Measurements from ENCODE around the gene KLHL21. TPM values are rescaled to one million over a fixed set of nuclear protein-coding genes. Genes with fewer than 3 reads are reported as not detected.

KLHL21 gene
- total and polyA plus RNA-seq, 10 of the 15 experiments (the other 5 are each of a cell fraction or from before 2014, with no cell fraction given) = 0.76 to 12.2 (median 5.2) TPM

DNA sequence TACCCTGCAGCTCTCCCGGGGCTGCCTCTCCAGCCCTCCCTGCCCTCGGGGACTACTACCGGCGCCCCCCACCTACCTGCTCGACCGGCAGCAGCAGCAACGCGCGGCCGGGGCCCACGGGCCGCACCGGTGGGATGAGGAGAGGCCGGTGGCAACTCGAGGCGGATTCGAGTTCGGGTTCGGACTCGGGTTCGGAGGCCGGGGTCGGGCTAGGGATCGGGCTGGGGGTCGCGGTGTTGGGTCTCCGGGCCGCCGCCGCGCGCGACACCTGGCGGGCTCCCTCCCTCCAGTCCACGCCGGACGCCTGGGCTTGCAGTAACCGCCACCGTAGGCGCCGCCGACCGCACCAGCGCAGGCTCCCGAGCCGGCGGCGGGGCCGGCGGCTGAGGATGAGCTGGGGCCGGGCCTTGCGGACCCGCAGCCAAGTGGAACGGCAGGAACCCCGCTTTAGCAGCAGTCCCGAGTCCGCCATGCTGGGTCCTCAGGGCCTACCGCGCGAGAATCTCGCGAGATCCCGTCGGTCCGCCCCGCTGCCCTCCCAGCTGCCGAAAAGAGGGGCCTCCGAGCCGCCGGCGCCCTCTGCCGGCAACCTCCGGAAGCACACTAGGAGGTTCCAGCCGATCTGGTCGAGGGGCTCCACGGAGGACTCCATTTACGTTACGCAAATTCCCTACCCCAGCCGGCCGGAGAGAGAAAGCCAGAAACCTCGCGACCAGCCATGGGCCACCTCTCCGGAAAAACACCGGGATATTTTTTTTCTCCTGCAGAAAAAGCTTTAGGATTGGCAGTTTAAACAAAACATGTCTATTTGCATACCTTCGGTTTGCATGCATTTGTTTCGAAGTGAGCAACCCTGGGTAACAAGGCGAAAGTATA is 48.4 kb downstream of the KLHL21 start, which contains the start of gene NOL9 (continued):
- TF ChIP-seq, protein P1, sequence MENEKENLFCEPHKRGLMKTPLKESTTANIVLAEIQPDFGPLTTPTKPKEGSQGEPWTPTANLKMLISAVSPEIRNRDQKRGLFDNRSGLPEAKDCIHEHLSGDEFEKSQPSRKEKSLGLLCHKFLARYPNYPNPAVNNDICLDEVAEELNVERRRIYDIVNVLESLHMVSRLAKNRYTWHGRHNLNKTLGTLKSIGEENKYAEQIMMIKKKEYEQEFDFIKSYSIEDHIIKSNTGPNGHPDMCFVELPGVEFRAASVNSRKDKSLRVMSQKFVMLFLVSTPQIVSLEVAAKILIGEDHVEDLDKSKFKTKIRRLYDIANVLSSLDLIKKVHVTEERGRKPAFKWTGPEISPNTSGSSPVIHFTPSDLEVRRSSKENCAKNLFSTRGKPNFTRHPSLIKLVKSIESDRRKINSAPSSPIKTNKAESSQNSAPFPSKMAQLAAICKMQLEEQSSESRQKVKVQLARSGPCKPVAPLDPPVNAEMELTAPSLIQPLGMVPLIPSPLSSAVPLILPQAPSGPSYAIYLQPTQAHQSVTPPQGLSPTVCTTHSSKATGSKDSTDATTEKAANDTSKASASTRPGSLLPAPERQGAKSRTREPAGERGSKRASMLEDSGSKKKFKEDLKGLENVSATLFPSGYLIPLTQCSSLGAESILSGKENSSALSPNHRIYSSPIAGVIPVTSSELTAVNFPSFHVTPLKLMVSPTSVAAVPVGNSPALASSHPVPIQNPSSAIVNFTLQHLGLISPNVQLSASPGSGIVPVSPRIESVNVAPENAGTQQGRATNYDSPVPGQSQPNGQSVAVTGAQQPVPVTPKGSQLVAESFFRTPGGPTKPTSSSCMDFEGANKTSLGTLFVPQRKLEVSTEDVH (IDR thresholded peaks at IDR 0.05; ENCODE audit: low read depth, partially characterized antibody) = no peak
- TF ChIP-seq, protein P2, sequence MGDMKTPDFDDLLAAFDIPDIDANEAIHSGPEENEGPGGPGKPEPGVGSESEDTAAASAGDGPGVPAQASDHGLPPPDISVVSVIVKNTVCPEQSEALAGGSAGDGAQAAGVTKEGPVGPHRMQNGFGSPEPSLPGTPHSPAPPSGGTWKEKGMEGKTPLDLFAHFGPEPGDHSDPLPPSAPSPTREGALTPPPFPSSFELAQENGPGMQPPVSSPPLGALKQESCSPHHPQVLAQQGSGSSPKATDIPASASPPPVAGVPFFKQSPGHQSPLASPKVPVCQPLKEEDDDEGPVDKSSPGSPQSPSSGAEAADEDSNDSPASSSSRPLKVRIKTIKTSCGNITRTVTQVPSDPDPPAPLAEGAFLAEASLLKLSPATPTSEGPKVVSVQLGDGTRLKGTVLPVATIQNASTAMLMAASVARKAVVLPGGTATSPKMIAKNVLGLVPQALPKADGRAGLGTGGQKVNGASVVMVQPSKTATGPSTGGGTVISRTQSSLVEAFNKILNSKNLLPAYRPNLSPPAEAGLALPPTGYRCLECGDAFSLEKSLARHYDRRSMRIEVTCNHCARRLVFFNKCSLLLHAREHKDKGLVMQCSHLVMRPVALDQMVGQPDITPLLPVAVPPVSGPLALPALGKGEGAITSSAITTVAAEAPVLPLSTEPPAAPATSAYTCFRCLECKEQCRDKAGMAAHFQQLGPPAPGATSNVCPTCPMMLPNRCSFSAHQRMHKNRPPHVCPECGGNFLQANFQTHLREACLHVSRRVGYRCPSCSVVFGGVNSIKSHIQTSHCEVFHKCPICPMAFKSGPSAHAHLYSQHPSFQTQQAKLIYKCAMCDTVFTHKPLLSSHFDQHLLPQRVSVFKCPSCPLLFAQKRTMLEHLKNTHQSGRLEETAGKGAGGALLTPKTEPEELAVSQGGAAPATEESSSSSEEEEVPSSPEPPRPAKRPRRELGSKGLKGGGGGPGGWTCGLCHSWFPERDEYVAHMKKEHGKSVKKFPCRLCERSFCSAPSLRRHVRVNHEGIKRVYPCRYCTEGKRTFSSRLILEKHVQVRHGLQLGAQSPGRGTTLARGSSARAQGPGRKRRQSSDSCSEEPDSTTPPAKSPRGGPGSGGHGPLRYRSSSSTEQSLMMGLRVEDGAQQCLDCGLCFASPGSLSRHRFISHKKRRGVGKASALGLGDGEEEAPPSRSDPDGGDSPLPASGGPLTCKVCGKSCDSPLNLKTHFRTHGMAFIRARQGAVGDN (IDR thresholded peaks at IDR 0.05) = peak; percentile 60
- no peak for TF ChIP-seq SMAD1 (IDR thresholded peaks at IDR 0.05; ENCODE audit: low read depth, partially characterized antibody)
- peak; percentile 99 for TF ChIP-seq LARP7 (IDR thresholded peaks at IDR 0.05)
- TF ChIP-seq MEF2A (IDR thresholded peaks at IDR 0.05; ENCODE audit: insufficient read depth, low read depth, low read length) = no peak
- peak; percentile 53 for TF ChIP-seq KLF5 (IDR thresholded peaks at IDR 0.05; ENCODE audit: partially characterized antibody)
- TF ChIP-seq, protein P3, sequence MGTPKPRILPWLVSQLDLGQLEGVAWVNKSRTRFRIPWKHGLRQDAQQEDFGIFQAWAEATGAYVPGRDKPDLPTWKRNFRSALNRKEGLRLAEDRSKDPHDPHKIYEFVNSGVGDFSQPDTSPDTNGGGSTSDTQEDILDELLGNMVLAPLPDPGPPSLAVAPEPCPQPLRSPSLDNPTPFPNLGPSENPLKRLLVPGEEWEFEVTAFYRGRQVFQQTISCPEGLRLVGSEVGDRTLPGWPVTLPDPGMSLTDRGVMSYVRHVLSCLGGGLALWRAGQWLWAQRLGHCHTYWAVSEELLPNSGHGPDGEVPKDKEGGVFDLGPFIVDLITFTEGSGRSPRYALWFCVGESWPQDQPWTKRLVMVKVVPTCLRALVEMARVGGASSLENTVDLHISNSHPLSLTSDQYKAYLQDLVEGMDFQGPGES (IDR thresholded peaks at IDR 0.05) = no peak
- no peak for TF ChIP-seq EED (IDR thresholded peaks at IDR 0.05; ENCODE audit: low read depth)
- no peak; the same call in 2 of the 3 replicates for TF ChIP-seq POU2F2 (IDR thresholded peaks at IDR 0.05; ENCODE audit: borderline replicate concordance, low read depth, low read length)
- peak; percentile 99 for TF ChIP-seq RCOR1 (conservative IDR thresholded peaks at IDR 0.05; ENCODE audit: low read depth, low read length)
- peak; percentile 16 to 60; a peak in 2 of 4 replicates for TF ChIP-seq BHLHE40 (IDR thresholded peaks at IDR 0.05; ENCODE audit: borderline replicate concordance in 1 of 2, low read depth in 2 of 2, low read length in 1 of 2)
- TF ChIP-seq, protein P4, sequence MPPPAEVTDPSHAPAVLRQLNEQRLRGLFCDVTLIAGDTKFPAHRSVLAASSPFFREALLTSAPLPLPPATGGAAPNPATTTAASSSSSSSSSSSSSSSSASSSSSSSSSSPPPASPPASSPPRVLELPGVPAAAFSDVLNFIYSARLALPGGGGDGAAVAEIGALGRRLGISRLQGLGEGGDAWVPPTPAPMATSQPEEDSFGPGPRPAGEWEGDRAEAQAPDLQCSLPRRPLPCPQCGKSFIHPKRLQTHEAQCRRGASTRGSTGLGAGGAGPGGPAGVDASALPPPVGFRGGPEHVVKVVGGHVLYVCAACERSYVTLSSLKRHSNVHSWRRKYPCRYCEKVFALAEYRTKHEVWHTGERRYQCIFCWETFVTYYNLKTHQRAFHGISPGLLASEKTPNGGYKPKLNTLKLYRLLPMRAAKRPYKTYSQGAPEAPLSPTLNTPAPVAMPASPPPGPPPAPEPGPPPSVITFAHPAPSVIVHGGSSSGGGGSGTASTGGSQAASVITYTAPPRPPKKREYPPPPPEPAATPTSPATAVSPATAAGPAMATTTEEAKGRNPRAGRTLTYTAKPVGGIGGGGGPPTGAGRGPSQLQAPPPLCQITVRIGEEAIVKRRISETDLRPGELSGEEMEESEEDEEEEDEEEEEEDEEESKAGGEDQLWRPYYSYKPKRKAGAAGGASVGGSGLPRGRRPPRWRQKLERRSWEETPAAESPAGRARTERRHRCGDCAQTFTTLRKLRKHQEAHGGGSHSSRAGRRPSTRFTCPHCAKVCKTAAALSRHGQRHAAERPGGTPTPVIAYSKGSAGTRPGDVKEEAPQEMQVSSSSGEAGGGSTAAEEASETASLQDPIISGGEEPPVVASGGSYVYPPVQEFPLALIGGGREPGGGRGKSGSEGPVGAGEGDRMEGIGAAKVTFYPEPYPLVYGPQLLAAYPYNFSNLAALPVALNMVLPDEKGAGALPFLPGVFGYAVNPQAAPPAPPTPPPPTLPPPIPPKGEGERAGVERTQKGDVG (CRISPR knock-in tag; IDR thresholded peaks at IDR 0.05) = no peak
- no peak for TF ChIP-seq SPI1 (IDR thresholded peaks at IDR 0.05; ENCODE audit: borderline replicate concordance, insufficient read depth, low read depth, low read length)
- TF ChIP-seq SRF (IDR thresholded peaks at IDR 0.05; ENCODE audit: low read depth in 2 of 2, low read length in 2 of 2) = no peak
- peak; percentile 58; the same call in 1 of the 2 replicates for TF ChIP-seq ZNF24 (IDR thresholded peaks at IDR 0.05)
- no peak for TF ChIP-seq KDM1A (IDR thresholded peaks at IDR 0.05; ENCODE audit: borderline replicate concordance)
- TF ChIP-seq CHD2 (IDR thresholded peaks at IDR 0.05; ENCODE audit: borderline replicate concordance, low read depth, low read length) = peak; percentile 99

All from GM12878 (cell line).